A549 (cell line): ENCODE measurements around the gene TRAF3. TPM values are rescaled to one million over a fixed set of nuclear protein-coding genes. Genes with fewer than 3 reads are reported as not detected.

Experiments
- ATAC-seq, 2 experiments: fragments of 200-7000 bp in 1 of 2; fragments of >200 bp in 1 of 2; cut with Nextera tagmentation in 1 of 2; cut with Tn5 transposase in 1 of 2; 3 replicates each; pipeline versions ENCODE4 v1.8.0 to v1.9.1; 2018 to 2020; ENCODE audit warnings: mild to moderate bottlenecking in 1 of 2, moderate library complexity in 1 of 2
- CTCF ChIA-PET: fragments of 300-600 bp; sonication (Branson Sonifier 250); formaldehyde crosslinking; extraction: SDS; loops from one replicate; lab custom pipeline; 2021; ENCODE audit warnings: antibody characterized with exemption, inconsistent platforms; lab: Yijun Ruan, JAX
- POLR2A ChIA-PET: fragments of 350-600 bp; formaldehyde crosslinking; extraction: SDS; loops from one replicate; lab custom pipeline; 2021; ENCODE audit warnings: antibody characterized with exemption, inconsistent platforms; lab: Yijun Ruan, JAX
- DNase-seq, 2 experiments: peaks; one replicate each; pipeline versions ENCODE4 v3.0.0 to v3.0.0-alpha.2; 2011 to 2016; ENCODE audit warnings: low read depth in 1 of 2, low spot score in 1 of 2
- FAIRE-seq: peaks from 2 replicates; lab custom pipeline; 2011; peaks lifted over from hg19 to GRCh38; lab: Jason Lieb, UNC
- H3K27ac ChIP-seq, 2 experiments: fragments of >200 bp; sonication (Bioruptor Twin); formaldehyde crosslinking; 3 replicates each; pipeline ENCODE4 v1.5.1; 2016 to 2017
- H3K4me1 ChIP-seq: fragments of >200 bp; sonication (Bioruptor Twin); formaldehyde crosslinking; 3 replicates; pipeline ENCODE4 v1.6.1; 2016
- H3K4me2 ChIP-seq: fragments of >200 bp; sonication (Bioruptor Twin); formaldehyde crosslinking; 3 replicates; pipeline ENCODE4 v1.6.1; 2016
- H3K4me3 ChIP-seq: fragments of >200 bp; sonication (Bioruptor Twin); formaldehyde crosslinking; 3 replicates; pipeline ENCODE4 v1.5.1; 2016
- H3K9me3 ChIP-seq: fragments of >200 bp; sonication (Bioruptor Twin); formaldehyde crosslinking; 3 replicates; pipeline ENCODE4 v1.6.1; 2016
- CBX8 ChIP-seq: fragments of 200-600 bp; sonication (generic); IDR thresholded peaks from 2 replicates; pipeline ENCODE4 v1.6.1; 2016
- CHD4 ChIP-seq: fragments of 200-600 bp; sonication (generic); IDR thresholded peaks from 2 replicates; pipeline ENCODE4 v1.6.1; 2016; ENCODE audit warnings: antibody characterized with exemption, mild to moderate bottlenecking, borderline replicate concordance
- EHF ChIP-seq: fragments of 250-450 bp; sonication (Bioruptor Pico); IDR thresholded peaks from 2 replicates; pipeline ENCODE4 v1.5.0; 2020; ENCODE audit warnings: mild to moderate bottlenecking
- ELK1 ChIP-seq: fragments of 150-350 bp; IDR thresholded peaks from 2 replicates; pipeline ENCODE4 v1.6.1; 2014; ENCODE audit warnings: low read depth, mild to moderate bottlenecking, low read length
- EP300 ChIP-seq, 2 experiments: fragments of >200 bp; sonication (Bioruptor Twin); formaldehyde crosslinking; IDR thresholded peaks; 2 replicates in 1 of 2; 3 replicates in 1 of 2; pipeline ENCODE4 v1.6.1; 2016 to 2017
- FOSB ChIP-seq: fragments of 250-450 bp; sonication (Bioruptor Pico); IDR thresholded peaks from 2 replicates; pipeline ENCODE4 v1.5.0; 2020; ENCODE audit warnings: mild to moderate bottlenecking, moderate library complexity
- FOXS1 ChIP-seq: fragments of 250-450 bp; sonication (Bioruptor Pico); IDR thresholded peaks from 2 replicates; pipeline ENCODE4 v1.5.0; 2020; ENCODE audit warnings: mild to moderate bottlenecking, moderate library complexity
- GATA3 ChIP-seq: IDR thresholded peaks from 2 replicates; pipeline ENCODE4 v1.6.1; 2012; ENCODE audit warnings: borderline replicate concordance
- HEYL ChIP-seq: fragments of 250-450 bp; sonication (Bioruptor Pico); IDR thresholded peaks from 2 replicates; pipeline ENCODE4 v1.8.0; 2021; ENCODE audit warnings: mild to moderate bottlenecking, moderate library complexity
- HOXB13 ChIP-seq: fragments of 250-450 bp; sonication (Bioruptor Pico); IDR thresholded peaks from 2 replicates; pipeline ENCODE4 v1.5.0; 2020; ENCODE audit warnings: low read depth, mild to moderate bottlenecking, moderate library complexity
- HOXB5 ChIP-seq: fragments of 250-450 bp; sonication (Bioruptor Pico); IDR thresholded peaks from 2 replicates; pipeline ENCODE4 v1.5.0; 2020; ENCODE audit warnings: mild to moderate bottlenecking, moderate library complexity
- JUN ChIP-seq, 2 experiments: fragments of >200 bp; sonication (Bioruptor Twin); formaldehyde crosslinking; IDR thresholded peaks; 2 replicates in 1 of 2; 3 replicates in 1 of 2; pipeline ENCODE4 v1.6.1; 2016 to 2017
- JUNB ChIP-seq: fragments of >200 bp; sonication (Bioruptor Twin); formaldehyde crosslinking; IDR thresholded peaks from 2 replicates; pipeline ENCODE4 v1.6.1; 2016
- KDM1A ChIP-seq: fragments of 200-600 bp; sonication (generic); IDR thresholded peaks from 2 replicates; pipeline ENCODE4 v1.6.1; 2016; ENCODE audit warnings: low read depth, mild to moderate bottlenecking
- KDM5A ChIP-seq: fragments of 200-600 bp; sonication (generic); IDR thresholded peaks from 2 replicates; pipeline ENCODE4 v1.6.1; 2016; ENCODE audit warnings: antibody characterized with exemption, mild to moderate bottlenecking
- MAFK ChIP-seq: fragments of 450-650 bp; IDR thresholded peaks from 2 replicates; pipeline ENCODE4 v1.6.1; 2014; ENCODE audit not compliant: partially characterized antibody
- MAX ChIP-seq: IDR thresholded peaks from 2 replicates; pipeline ENCODE4 v1.6.1; 2012
- MYC ChIP-seq: IDR thresholded peaks from 2 replicates; pipeline ENCODE4 v1.6.1; 2012; ENCODE audit warnings: mild to moderate bottlenecking, inconsistent platforms, low read length, improper control_type of control experiment, borderline replicate concordance
- NFE2L2 ChIP-seq: fragments of 150-350 bp; conservative IDR thresholded peaks from 2 replicates; pipeline ENCODE4 v1.6.1; 2014; ENCODE audit warnings: low read length
- NR3C1 ChIP-seq: fragments of >200 bp; sonication (Bioruptor Twin); formaldehyde crosslinking; IDR thresholded peaks from 3 replicates; pipeline ENCODE4 v1.6.1; 2017
- PHF8 ChIP-seq: fragments of 200-600 bp; sonication (generic); IDR thresholded peaks from 2 replicates; pipeline ENCODE4 v1.6.1; 2016; ENCODE audit warnings: low read depth, mild to moderate bottlenecking, antibody characterized with exemption, moderate library complexity, borderline replicate concordance
- POLR2AphosphoS2 ChIP-seq: conservative IDR thresholded peaks from 2 replicates; pipeline ENCODE4 v1.6.1; 2012; ENCODE audit warnings: low read length, improper control_type of control experiment, inconsistent platforms
- RARB ChIP-seq: fragments of 250-450 bp; sonication (Bioruptor Pico); IDR thresholded peaks from 2 replicates; pipeline ENCODE4 v1.8.0; 2021; ENCODE audit warnings: mild to moderate bottlenecking, moderate library complexity
- RNF2 ChIP-seq: fragments of 200-600 bp; sonication (generic); IDR thresholded peaks from 2 replicates; pipeline ENCODE4 v1.6.1; 2016; ENCODE audit warnings: low read depth, mild to moderate bottlenecking, antibody characterized with exemption, moderate library complexity, borderline replicate concordance
- SMC3 ChIP-seq: fragments of >200 bp; sonication (Bioruptor Twin); formaldehyde crosslinking; IDR thresholded peaks from 3 replicates; pipeline ENCODE4 v1.6.1; 2018; ENCODE audit warnings: inconsistent platforms
- SREBF2 ChIP-seq: fragments of 450-650 bp; IDR thresholded peaks from 2 replicates; pipeline ENCODE4 v1.6.1; 2014; ENCODE audit warnings: mild to moderate bottlenecking, moderate library complexity
- TFCP2L1 ChIP-seq: fragments of 250-450 bp; sonication (Bioruptor Pico); IDR thresholded peaks from 2 replicates; pipeline ENCODE4 v1.5.0; 2021; ENCODE audit warnings: mild to moderate bottlenecking
- USF2 ChIP-seq: fragments of 450-650 bp; IDR thresholded peaks from 2 replicates; pipeline ENCODE4 v1.6.1; 2014; ENCODE audit warnings: antibody characterized with exemption
- ZFP36 ChIP-seq: fragments of 450-650 bp; IDR thresholded peaks from 2 replicates; pipeline ENCODE4 v1.6.1; 2014; ENCODE audit warnings: borderline replicate concordance; ENCODE audit not compliant: partially characterized antibody
- ZNF302 ChIP-seq: fragments of 250-450 bp; sonication (Bioruptor Pico); IDR thresholded peaks from 2 replicates; pipeline ENCODE4 v1.9.0; 2021; ENCODE audit warnings: inconsistent platforms, mild to moderate bottlenecking, moderate library complexity
- ZSCAN20 ChIP-seq: fragments of 250-450 bp; sonication (Bioruptor Pico); IDR thresholded peaks from 2 replicates; pipeline ENCODE4 v1.8.0; 2022; ENCODE audit warnings: mild to moderate bottlenecking, moderate library complexity
- WGBS: methylation state at CpG from one replicate; pipeline ENCODE4 v1.1.6; 2017; ENCODE audit errors: missing lambda C conversion rate; 5-methylcytosine and 5-hydroxymethylcytosine counted together
- polyA plus RNA-seq, 4 experiments: library from polyadenylated mRNA; depleted of rRNA in 3 of 4; stranded (reverse); fragments of >200 nt; fragmentation: RNase III in 1 of 4; extraction: RNeasy Plus Mini Kit Qiagen cat#74134 plus additional on column Dnase treatment in 1 of 4; gene quantifications; 2 replicates in 3 of 4; 3 replicates in 1 of 4; pipeline ENCODE4 v1.2.3, GENCODE V29; 2011 to 2017

TRAF3 gene
- polyA plus RNA-seq, 2 of the 4 experiments (the other 2 are of a cell fraction): 20.2 to 25.5 TPM

GRCh38 chr14:102931580-102932285, 154.5 kb downstream of the TRAF3 start:
- no peaks in the 10 kb centered on the region for H3K4me1 ChIP-seq
- ATAC-seq (no peak; a peak in 2 of 6 replicates), FAIRE-seq (no peak), DNase-seq (no peak)
- no peaks in the 10 kb centered on the region for H3K9me3 ChIP-seq
- 93% methylated on average over 9 of the region's 12 CpGs for WGBS
- H3K27ac ChIP-seq: no peak overlapping the region
- H3K4me3 ChIP-seq: no peak overlapping the region
- TF ChIP-seq MYC (no peak), GATA3 (no peak), EP300 (IDR thresholded peaks at IDR 0.05) (no peak), MAFK (no peak), PHF8 (no peak), RNF2 (no peak), ZNF302 (CRISPR knock-in tag) (no peak), HOXB5 (no peak), SMC3 (no peak), JUN (IDR thresholded peaks at IDR 0.05) (no peak), KDM5A (no peak), TFCP2L1 (no peak), FOSB (CRISPR knock-in tag) (no peak), ZSCAN20 (CRISPR knock-in tag) (no peak), JUNB (no peak)
- CTCF ChIA-PET: interaction anchor here (1.1 kb wide), 1 partner anchor 237 kb away, joined by 3 read pairs; no protein-coding TSS in a partner anchor
- POLR2A ChIA-PET: no interaction called here
- no peak overlapping the region for H3K4me2 ChIP-seq

GRCh38 chr14:102932484-102933248, 155.4 kb downstream of the TRAF3 start:
- no peaks in the 10 kb centered on the region for H3K4me1 ChIP-seq
- TF ChIP-seq GATA3: no peak
- TF ChIP-seq EHF (CRISPR knock-in tag): no peak
- TF ChIP-seq ZFP36: no peak
- no peak for TF ChIP-seq JUN (IDR thresholded peaks at IDR 0.05)
- TF ChIP-seq USF2: no peak
- no peak for TF ChIP-seq ELK1
- TF ChIP-seq FOXS1 (CRISPR knock-in tag): no peak
- TF ChIP-seq SREBF2: no peak
- no peak for TF ChIP-seq NFE2L2
- no peak for TF ChIP-seq NR3C1
- no peak for TF ChIP-seq HOXB13 (CRISPR knock-in tag)
- no peak for TF ChIP-seq HEYL (CRISPR knock-in tag)
- TF ChIP-seq KDM5A: no peak
- TF ChIP-seq CBX8: no peak
- TF ChIP-seq CHD4: no peak
- TF ChIP-seq KDM1A: no peak
- TF ChIP-seq MAX: no peak
- TF ChIP-seq TFCP2L1: no peak
- no peak for TF ChIP-seq RARB (CRISPR knock-in tag)
- no peak for TF ChIP-seq POLR2AphosphoS2
- POLR2A ChIA-PET: no interaction called here
- no peak for FAIRE-seq
- ATAC-seq: no peak
- H3K9me3 ChIP-seq: no peaks in the 10 kb centered on the region
- H3K4me3 ChIP-seq: no peak overlapping the region
- no peak overlapping the region for H3K4me2 ChIP-seq
- CTCF ChIA-PET: no interaction called here
- no peak overlapping the region for H3K27ac ChIP-seq
- 88% methylated on average over 17 of the region's 26 CpGs for WGBS
- DNase-seq: no peak
